Activated CD4-positive, alpha-beta T cell treated with anti-CD3 and anti-CD28 coated beads, Interleukin-2, amount 50 U/mL, for 4 hours (primary cell): ENCODE results near the gene RNF13.

Experiments
- DNase-seq, 2 experiments: peaks; one replicate each; pipeline ENCODE4 v3.0.0-alpha.2; 2020

The RNF13 gene

DNA sequence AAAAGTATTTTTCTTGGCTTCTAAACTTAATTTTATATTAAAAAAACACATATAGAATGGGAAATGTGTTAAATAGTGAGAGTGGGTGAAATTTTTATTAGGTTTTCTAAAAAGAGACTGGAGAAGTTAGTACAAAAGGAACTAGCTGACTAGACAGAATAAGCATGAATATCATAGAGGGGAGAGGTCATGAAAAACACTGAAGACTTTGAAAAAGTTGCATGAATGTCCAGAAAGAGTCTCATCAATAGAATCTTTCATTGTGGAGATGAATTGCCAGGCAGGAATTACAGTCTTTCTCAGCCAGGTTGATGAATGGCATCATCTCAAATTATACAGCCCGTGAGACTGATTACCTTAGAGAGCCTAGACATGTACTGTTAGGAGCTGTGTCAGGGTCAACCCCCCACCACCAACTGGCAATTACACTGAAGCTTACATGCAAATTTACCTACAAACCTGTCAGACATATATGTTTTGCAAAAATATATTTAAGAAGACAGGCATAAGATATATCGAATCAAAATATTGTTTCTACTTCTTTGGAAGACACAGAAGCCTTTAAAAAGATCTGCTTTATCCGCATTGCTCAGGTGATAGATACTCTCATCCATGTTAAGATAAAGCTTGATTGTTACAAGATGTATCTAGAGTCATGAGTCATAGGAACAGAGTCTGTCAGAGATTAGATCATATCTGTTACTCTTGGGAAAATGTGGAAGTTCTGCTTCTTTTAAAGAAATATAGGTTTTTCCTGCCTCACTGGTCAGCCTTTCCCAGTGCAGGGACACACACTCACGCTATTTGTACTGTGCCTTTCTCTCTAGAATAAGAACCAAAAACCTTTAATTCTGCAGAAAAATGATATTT lies 192.5 kb downstream of the RNF13 start:
- DNase-seq: no peak

DNA sequence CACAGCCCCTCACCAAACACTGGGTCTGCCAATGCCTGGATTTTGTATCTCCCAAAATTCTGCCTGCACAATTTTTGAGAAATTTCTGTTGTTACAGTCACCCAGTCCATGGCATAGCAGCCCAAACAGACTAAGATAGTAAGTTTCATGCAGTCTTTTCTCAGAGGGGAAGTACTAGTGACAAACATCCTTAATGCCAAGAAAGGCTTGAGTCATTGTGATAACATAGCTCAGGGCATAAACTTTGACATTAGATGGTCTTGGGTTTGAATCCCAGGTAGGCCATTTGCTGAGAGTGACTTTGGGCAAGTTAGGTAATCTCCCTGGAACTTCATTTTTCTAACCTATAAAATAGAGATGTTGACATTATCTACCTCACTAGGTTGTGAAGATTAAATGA lies 193.8 kb downstream of the RNF13 start:
- no peak for DNase-seq
